K562 (cell line): ENCODE results near the gene NOLC1. TPM values are rescaled to one million over a fixed set of nuclear protein-coding genes. Genes with fewer than 3 reads are reported as not detected.

Experiments
- ATF6 ChIP-seq: sonication (generic); formaldehyde crosslinking; IDR thresholded peaks from 2 replicates; pipeline ENCODE4 v1.4.0; 2020; ENCODE audit warnings: mild to moderate bottlenecking, missing genetic modification reagents
- DIDO1 ChIP-seq: fragments of 450-650 bp; IDR thresholded peaks from 2 replicates; pipeline ENCODE4 v1.6.1; 2016; ENCODE audit warnings: low read depth, missing biosample characterization, missing genetic modification characterization
- EGR1 ChIP-seq: fragments of 450-650 bp; conservative IDR thresholded peaks from 2 replicates; pipeline ENCODE4 v1.6.1; 2017; ENCODE audit warnings: mild to moderate bottlenecking
- GTF2E2 ChIP-seq: fragments of 200-800 bp; sonication (Bioruptor generic); IDR thresholded peaks from 2 replicates; pipeline ENCODE4 v1.6.1; 2016; ENCODE audit warnings: missing genetic modification characterization, missing compliant biosample characterization
- PCBP1 ChIP-seq: fragments of 200-400 bp; formaldehyde crosslinking; IDR thresholded peaks from 2 replicates; pipeline ENCODE4 v1.6.1; 2018; ENCODE audit warnings: mild to moderate bottlenecking, low read depth, low read length; ENCODE audit not compliant: poor library complexity, severe bottlenecking
- PRMT5 ChIP-seq: sonication (generic); formaldehyde crosslinking; IDR thresholded peaks from 2 replicates; pipeline ENCODE4 v1.5.0; 2020; ENCODE audit warnings: missing genetic modification reagents
- RBM22 ChIP-seq: fragments of 200-400 bp; formaldehyde crosslinking; IDR thresholded peaks from 2 replicates; pipeline ENCODE4 v1.6.1; 2018; ENCODE audit warnings: low read length, low read depth; ENCODE audit not compliant: poor library complexity, severe bottlenecking
- TEAD2 ChIP-seq: fragments of 450-650 bp; IDR thresholded peaks from 2 replicates; pipeline ENCODE4 v1.6.1; 2016; ENCODE audit warnings: missing genetic modification characterization, control low read depth, missing compliant biosample characterization
- ZNF165 ChIP-seq: fragments of 250-450 bp; sonication (Bioruptor Pico); IDR thresholded peaks from 2 replicates; pipeline ENCODE4 v1.4.0; 2020; ENCODE audit warnings: borderline replicate concordance
- ZNF217 ChIP-seq: sonication (generic); formaldehyde crosslinking; IDR thresholded peaks from 2 replicates; pipeline ENCODE4 v1.8.0; 2022; ENCODE audit warnings: mild to moderate bottlenecking, missing genetic modification reagents
- polyA plus RNA-seq, 8 experiments: library from polyadenylated mRNA; depleted of rRNA in 4 of 8; stranded (reverse) in 5 of 8; unstranded in 3 of 8; fragments of >200 nt; fragmentation: Nextera tagmentation in 2 of 8; fragmentation: Illumina TruSeq in 1 of 8; extraction: Ambion mirVana in 2 of 8; extraction: Trizol in 1 of 8; gene quantifications; 2 replicates each; pipeline versions ENCODE4 v1.2.1 to v1.2.3, GENCODE V29; 2011 to 2014; ENCODE audit warnings: inconsistent platforms in 1 of 8, missing spikeins in 1 of 8
- total RNA-seq, 7 experiments: library from RNA; depleted of rRNA in 6 of 7; stranded (reverse); fragments of >200 nt in 6 of 7; fragmentation: Illumina TruSeq in 2 of 7; extraction: Trizol in 2 of 7; gene quantifications; 2 replicates each; pipeline versions ENCODE4 v1.2.1 to v1.2.3, GENCODE V29; 2011 to 2021; ENCODE audit warnings: low replicate concordance in 1 of 7
- TF ChIP-seq, protein P1 (sequence below): fragments of 250-450 bp; sonication (Bioruptor Pico); IDR thresholded peaks from 2 replicates; pipeline ENCODE4 v1.9.0; 2021; ENCODE audit warnings: mild to moderate bottlenecking, inconsistent platforms
- TF ChIP-seq, protein P2 (sequence below), 2 experiments: fragments of 450-650 bp in 1 of 2; sonication (generic) in 1 of 2; formaldehyde crosslinking in 1 of 2; IDR thresholded peaks; 2 replicates each; pipeline versions ENCODE4 v1.7.1 to v1.9.0; 2016 to 2022; ENCODE audit warnings: inconsistent platforms in 1 of 2, mild to moderate bottlenecking in 1 of 2, missing genetic modification reagents in 1 of 2

NOLC1 gene
- total and polyA plus RNA-seq, 9 of the 15 experiments (the other 6 are each of a cell fraction or from before 2014, with no cell fraction given): 102 to 310 (median 165) TPM

DNA sequence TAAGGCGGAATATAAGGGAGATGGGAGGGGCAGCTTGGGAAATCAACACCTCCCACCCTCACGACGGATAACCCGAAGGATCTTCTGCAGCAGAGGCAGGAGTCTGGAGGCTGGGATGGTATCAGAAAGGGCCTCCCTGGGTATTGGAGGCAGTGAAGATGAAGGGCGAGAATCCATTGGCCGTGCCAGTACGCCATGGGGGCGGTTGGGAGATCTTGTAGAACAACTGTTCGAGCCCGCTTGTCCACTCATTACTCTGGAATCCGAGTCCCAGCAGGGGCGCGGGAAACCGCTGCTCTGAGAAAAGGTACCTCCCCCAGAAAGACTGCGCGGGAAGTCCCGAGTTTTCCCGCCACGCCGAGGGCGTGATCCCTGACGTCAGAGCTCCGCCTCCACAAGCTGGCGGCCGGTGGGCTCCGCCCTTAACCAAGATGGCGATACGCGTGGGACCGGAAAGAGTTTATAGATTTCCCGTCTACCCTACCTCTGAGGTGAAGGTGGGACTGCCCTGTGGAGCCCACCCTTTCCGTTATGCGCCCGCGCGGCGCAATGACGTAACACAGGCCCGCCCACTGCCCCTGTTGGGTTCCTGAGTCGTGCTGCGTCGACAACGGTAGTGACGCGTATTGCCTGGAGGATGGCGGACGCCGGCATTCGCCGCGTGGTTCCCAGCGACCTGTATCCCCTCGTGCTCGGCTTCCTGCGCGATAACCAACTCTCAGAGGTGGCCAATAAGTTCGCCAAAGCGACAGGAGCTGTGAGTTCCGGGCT lies at the start of gene NOLC1 (continued):
- TF ChIP-seq ATF6: peak; percentile 83
- no peak for TF ChIP-seq PCBP1
- no peak for TF ChIP-seq GTF2E2 (tag)
- no peak for TF ChIP-seq DIDO1
- TF ChIP-seq TEAD2 (tag): 0 out of 2 replicates have a peak, but pooled peaks have one; percentile 36
- TF ChIP-seq PRMT5 (CRISPR knock-in tag): 0 out of 2 replicates have a peak, but pooled peaks have one; percentile 41
- no peak; the same call in none of the 2 replicates for TF ChIP-seq EGR1
- TF ChIP-seq, protein P1, sequence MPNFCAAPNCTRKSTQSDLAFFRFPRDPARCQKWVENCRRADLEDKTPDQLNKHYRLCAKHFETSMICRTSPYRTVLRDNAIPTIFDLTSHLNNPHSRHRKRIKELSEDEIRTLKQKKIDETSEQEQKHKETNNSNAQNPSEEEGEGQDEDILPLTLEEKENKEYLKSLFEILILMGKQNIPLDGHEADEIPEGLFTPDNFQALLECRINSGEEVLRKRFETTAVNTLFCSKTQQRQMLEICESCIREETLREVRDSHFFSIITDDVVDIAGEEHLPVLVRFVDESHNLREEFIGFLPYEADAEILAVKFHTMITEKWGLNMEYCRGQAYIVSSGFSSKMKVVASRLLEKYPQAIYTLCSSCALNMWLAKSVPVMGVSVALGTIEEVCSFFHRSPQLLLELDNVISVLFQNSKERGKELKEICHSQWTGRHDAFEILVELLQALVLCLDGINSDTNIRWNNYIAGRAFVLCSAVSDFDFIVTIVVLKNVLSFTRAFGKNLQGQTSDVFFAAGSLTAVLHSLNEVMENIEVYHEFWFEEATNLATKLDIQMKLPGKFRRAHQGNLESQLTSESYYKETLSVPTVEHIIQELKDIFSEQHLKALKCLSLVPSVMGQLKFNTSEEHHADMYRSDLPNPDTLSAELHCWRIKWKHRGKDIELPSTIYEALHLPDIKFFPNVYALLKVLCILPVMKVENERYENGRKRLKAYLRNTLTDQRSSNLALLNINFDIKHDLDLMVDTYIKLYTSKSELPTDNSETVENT: no peak
- peak; percentile 89 for TF ChIP-seq RBM22
- TF ChIP-seq, protein P2, sequence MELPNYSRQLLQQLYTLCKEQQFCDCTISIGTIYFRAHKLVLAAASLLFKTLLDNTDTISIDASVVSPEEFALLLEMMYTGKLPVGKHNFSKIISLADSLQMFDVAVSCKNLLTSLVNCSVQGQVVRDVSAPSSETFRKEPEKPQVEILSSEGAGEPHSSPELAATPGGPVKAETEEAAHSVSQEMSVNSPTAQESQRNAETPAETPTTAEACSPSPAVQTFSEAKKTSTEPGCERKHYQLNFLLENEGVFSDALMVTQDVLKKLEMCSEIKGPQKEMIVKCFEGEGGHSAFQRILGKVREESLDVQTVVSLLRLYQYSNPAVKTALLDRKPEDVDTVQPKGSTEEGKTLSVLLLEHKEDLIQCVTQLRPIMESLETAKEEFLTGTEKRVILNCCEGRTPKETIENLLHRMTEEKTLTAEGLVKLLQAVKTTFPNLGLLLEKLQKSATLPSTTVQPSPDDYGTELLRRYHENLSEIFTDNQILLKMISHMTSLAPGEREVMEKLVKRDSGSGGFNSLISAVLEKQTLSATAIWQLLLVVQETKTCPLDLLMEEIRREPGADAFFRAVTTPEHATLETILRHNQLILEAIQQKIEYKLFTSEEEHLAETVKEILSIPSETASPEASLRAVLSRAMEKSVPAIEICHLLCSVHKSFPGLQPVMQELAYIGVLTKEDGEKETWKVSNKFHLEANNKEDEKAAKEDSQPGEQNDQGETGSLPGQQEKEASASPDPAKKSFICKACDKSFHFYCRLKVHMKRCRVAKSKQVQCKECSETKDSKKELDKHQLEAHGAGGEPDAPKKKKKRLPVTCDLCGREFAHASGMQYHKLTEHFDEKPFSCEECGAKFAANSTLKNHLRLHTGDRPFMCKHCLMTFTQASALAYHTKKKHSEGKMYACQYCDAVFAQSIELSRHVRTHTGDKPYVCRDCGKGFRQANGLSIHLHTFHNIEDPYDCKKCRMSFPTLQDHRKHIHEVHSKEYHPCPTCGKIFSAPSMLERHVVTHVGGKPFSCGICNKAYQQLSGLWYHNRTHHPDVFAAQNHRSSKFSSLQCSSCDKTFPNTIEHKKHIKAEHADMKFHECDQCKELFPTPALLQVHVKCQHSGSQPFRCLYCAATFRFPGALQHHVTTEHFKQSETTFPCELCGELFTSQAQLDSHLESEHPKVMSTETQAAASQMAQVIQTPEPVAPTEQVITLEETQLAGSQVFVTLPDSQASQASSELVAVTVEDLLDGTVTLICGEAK (IDR thresholded peaks at IDR 0.05): peak; percentile 92
- TF ChIP-seq, protein P2 (CRISPR knock-in tag; IDR thresholded peaks at IDR 0.05): no peak
- no peak for TF ChIP-seq ZNF217 (CRISPR knock-in tag)
- TF ChIP-seq ZNF165 (CRISPR knock-in tag): no peak
